MV-4-11 (cell line): ENCODE data around the gene NLK.

Experiments
- DNase-seq: peaks from one replicate; lab custom pipeline; 2025; lab: John Stamatoyannopoulos, UW

Gene NLK

DNA sequence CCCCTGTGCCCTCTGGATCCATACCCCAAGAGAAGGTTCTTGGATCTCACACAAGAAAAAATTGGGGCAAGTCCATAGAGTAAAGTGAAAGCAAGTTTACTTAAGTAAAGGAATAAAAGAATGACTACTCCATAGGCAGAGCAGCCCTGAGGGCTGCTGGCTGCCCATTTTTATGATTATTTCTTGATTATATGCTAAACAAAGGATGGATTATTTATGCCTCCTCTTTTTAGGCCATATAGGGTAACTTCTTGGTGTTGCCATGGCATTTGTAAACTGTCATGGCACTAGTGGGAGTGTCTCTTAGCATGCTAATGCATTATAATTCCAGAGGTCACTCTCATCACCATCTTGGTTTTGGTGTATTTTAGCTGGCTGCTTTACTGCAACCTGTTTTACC is 70.8 kb downstream of the NLK start:
- no peak for DNase-seq

DNA sequence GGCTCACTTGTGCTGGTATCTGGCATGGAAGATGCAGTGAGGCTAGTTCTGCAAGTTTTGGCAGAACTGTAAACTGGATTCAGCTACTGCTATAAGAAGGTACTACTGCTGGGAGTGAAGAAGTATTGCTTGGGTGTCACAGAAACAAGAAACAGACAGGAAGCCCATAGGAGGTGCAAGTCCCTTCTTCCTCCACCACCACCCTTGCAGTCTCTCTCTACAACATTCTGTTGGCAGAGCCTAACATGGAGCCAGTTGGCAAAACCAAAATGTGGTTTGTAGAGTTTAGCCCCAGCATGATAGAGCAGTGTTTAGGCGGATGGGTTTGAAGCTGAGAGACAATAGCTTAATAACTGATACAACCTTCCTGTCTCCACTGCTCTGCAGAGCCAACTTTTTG is 72.6 kb downstream of the NLK start:
- no peak for DNase-seq

DNA sequence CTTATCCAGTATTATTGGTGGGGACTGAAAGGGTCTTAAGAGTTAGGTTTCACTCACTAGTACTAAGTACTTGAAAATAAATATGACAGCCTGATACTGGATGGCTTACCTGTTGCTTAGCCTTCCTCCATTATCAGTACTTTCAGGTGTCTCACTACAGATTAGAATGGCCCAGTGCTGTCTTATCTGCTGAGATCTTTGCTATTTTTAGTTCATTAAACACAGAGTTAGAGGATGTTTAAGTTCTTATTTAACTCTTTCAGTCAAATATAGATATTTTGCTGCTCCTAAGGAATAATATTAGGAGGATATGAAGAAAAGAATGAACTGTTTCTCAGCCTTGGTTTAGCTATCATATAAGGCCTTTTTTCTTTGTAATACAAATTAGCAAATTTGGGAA is 74.8 kb downstream of the NLK start:
- DNase-seq: no peak

- DNase-seq: peak; percentile 84
Observed at GRCh38 chr17:28118362-28118761, 75.9 kb downstream of the NLK start.

DNA sequence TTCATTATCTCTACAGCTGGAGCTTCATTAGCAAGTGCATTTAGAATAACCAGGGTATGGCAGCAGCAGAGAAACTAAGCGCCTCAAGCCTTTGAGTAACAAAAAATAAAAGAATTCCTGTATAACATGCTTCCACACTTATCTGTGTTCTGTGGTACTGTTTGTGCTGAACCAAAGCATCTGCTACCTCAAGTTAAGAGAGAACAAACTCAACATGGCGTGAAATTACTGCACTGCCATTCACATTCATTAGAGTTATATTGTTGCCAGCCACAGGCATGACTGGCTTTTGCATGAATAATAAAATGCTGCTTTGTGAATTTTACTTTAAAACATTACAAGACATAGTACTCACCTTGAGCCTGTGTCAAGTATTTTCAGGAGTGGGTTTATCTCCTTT is 76.6 kb downstream of the NLK start:
- DNase-seq: no peak

GRCh38 chr17:28119560-28119959 is 77.1 kb downstream of the NLK start:
- no peak for DNase-seq

DNA sequence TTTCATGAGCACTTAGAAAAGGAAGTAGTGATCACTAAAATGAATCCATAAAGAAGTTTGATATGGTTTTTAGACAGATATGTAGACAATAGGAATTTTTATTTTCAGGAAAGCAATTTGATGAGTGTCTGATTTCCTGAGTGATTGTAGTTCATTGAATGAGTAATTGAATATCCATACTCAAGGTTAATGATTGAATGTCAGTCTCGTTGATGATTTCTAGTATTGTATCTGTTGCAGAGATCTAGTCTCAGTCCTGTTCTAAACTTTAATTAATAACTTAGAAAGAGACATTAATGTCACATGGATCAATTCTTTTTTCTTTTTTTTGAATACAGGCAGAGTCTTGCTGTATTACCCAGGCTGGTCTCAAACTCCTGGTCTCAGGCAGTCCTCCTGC is 78.3 kb downstream of the NLK start:
- DNase-seq: no peak

DNA sequence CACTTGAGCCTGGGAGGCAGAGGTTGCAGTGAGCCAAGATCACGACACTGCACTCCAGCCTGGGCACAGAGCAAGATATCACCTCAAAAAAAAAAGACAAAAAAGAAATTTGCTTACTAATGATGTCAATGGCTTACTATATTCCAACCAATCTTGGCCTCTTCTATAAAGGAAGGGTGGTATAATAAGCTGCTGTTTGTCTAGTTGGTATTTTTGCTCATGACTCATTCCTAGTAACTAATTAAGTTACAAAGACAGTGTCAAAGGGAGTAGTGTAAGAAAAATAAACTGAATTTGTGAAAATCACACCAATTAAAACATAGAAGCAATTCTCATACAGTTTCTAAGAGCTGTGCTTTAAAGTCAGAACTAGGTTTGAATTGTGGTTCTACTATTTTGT is 82.5 kb downstream of the NLK start:
- DNase-seq: no peak

- DNase-seq: no peak
Observed at GRCh38 chr17:28125526-28126378, 83.3 kb downstream of the NLK start.

GRCh38 chr17:28127196-28127595 is 84.7 kb downstream of the NLK start:
- DNase-seq: no peak

- no peak for DNase-seq
Observed at GRCh38 chr17:28128779-28129178, 86.3 kb downstream of the NLK start.

- DNase-seq: no peak
Observed at GRCh38 chr17:28130472-28130871, 88.0 kb downstream of the NLK start.

DNA sequence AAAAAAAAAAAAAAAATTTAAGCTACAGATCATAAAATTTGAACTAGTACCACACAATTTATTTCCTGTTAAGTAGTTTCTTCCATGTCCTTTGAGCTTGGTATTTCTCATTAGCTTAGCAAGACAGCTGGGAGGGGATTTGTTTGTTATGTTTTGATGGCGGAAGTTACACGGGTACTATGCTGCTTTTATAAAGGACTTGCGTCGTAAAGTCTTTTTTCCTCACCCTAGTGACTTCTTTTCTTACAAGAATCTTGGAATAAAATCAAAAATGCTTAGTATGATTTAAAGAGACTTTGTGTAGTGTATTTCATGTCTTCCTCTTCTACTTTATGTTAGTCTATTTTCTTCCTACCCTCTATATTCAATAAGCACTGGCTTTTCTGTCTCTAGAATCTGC is 89.1 kb downstream of the NLK start:
- no peak for DNase-seq

- no peak for DNase-seq
Observed at GRCh38 chr17:28133562-28133970, 91.1 kb downstream of the NLK start.

- DNase-seq: no peak
Observed at GRCh38 chr17:28136923-28137322, 94.4 kb downstream of the NLK start.

GRCh38 chr17:28139822-28140221 is 97.3 kb downstream of the NLK start:
- no peak for DNase-seq

DNA sequence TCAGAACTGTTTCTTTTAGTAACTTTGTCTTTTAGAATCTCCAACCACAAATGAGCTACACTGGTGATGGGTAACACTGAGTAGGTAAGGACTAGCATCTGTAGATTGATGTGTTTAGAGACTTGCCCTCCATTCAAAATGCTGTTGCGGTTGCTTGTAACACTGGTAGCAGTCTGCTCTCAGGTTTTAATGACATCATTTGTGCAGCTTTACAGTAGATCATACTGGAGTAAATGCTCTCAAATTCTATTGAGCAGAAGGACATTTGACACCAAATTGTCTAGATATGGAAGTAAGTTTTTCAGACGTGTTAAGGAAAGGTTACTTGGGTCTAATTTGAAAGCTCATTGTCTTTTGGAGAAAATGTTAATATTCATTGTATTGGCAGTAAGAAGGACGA is 98.8 kb downstream of the NLK start:
- no peak for DNase-seq

DNA sequence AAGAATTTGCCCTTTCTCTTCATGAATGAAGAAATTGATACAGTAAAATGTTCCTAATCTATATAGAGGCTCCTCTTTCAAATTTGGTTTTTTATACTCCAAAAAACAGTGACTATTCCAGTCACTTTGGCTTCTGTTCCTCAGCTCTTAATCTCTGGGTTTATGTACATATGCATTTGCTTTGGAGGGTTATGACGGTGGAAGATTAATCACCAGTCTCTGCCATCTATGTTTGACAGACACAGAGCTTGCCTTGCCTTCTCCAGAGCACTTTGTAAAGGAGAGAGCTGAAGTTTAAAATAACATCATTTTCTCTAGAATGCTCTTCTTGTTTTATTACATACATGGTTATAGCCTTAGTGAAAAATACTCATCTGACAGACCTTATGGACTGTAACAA is 99.3 kb downstream of the NLK start:
- no peak for DNase-seq

DNA sequence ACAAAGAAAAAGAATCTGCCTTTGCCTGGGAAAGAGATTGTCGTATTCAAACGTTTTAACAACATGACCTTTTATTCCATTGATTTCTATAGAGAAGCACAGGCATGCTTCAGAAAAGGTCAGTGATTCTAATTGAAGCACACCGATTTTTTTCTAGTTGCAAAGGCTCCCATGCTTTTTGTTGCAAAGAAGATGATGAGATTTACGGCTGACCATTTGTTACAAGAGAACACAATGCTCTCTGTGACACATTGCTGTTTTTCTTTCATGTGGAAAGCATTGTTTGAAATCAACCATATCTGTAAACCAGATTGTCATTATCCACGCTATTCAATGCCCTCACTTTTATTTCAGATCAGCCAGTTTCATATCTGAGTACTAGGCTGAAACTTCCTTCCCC is 99.8 kb downstream of the NLK start:
- no peak for DNase-seq

GRCh38 chr17:28144019-28144418 is 101.5 kb downstream of the NLK start:
- no peak for DNase-seq

DNA sequence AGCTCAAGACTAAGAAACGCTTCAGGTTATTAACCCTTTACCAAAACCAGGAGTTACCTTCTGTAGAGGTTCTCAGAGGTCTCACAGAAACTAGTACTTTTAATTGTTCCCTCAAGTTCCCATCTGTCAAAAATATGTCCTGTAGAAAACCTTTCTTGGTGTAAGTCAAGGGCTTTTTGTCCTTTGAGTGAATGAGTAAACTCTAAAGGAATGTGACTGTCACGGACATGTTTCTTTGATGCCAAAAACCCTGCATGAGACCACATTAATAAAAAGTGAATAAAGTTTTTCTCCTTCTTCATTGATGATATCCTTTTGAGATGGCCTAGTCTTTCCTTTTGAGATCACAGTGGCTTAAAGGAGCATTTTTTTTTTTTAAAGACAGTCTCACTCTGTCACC is 102.9 kb downstream of the NLK start:
- DNase-seq: no peak

DNA sequence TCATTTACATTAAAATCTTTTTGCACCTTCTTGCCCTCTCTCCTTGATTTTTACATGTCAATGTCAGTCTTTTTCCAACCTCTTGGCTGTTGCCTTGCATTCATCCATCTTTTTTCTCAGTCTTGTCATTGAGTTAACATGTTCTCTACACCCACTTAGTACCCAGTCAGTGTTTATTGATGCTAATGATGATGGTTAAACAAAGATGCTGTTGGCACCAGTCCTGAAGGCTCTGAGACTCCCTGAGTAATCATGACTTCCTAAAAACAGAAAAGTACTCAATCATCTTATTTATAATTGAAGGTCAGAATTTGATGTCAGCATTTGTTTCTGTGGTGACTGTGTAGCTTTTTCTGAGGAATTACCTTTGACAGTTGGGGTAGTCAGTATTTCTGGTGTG is 104.5 kb downstream of the NLK start:
- DNase-seq: no peak

GRCh38 chr17:28151001-28151400 is 108.5 kb downstream of the NLK start:
- DNase-seq: no peak

DNA sequence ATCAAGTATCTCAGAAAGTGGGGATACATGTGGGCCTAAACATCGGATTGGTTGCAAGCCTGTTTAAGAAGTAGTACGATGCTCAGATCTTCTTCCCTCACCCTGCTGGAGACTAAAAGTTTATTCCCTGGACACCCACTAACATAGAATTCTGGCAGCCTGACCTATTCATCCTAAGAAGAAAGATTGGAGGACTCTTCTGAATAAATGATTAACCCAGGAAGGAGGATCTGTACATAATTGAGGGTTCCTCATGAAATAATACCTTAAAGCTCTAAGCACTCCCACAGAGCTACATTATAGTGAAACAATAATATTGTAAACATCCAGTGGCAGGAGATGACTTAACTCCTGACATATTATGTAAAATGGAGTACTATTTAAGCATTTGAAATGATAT is 111.7 kb downstream of the NLK start:
- no peak for DNase-seq
